ENCODE measurements around the gene PRKACB.
"Not testable (repeated sequence)": the region's sequence is repeated elsewhere in the genome, so short reads cannot be mapped to it uniquely, and the experiment has no call there.

The PRKACB gene

DNA sequence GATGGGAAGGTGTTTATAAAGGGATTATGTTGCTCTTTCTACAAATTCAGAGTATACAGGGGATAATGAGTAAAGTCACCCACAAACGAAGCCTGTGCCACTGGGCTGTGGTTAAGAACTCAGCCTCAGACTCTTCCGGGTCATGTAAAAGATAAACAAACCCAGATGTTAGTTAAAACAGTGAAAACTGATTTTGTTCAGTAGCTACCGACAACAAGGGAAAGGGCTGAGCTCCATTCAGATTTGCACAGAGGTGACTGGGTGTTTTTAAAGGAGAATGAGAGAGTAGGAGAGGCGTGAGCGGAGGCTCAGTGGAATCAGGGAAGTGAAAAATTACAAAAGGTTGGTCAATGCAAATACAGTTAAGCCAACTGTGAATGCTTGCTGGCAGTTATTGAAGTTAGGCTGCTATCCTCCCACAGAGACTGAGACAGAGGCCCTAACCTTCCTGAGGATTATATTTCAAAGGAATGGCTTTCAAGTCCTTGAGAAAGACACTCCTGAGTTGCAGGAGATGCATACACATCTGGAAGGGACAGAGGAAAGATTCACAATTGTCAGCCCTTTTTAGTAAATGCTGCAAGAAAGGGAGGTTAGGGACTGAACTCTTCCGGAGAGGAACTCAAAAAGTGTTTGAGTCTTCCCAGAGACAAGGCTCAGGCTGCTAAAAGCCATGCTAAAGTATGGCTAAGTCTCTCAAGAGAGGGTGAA is 127.5 kb downstream of the PRKACB start:
- peak in 1 of 5 experiments; percentile 58 for DNase-seq

- no peak for DNase-seq
These were observed 128.3 kb downstream of the PRKACB start for GRCh38 chr1:84272401-84272800.

DNA sequence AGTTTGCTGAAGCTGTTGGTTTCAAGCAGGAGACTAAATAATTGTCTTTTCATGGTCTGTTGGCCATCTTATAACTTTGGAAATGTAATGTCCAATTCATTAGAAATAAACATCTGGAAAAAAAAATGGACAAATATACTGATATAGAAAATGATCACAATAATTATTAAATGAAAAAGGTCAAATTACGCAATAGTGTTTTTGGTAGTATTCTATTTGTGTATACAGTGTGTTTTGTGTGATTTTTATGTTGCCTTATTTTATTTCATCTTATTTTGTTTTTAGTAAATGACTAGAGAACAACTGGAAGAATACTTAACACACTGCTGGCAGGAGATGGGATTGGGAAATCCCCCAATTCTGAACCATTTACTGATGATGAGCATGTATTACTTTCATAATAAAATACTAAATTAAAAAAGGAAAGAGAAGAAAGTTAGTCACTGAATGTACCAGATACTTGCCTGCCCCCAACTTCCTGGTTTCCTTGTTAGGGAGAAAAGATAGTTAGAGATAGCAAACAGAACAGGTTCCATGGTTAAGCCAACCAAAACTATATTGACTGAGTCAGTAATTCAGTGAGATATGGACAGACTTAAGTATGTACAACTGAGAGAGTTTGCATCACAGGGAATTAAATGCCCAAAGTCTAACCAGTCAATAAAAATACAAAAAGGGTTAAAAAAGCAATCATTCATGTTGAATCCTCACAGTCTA is 133.4 kb downstream of the PRKACB start:
- DNase-seq: no peak

- DNase-seq: no peak
These were observed 134.8 kb downstream of the PRKACB start for GRCh38 chr1:84278905-84279304.

- no peak for DNase-seq
These were observed 136.8 kb downstream of the PRKACB start for GRCh38 chr1:84280912-84281311.

GRCh38 chr1:84282780-84283333 is 138.8 kb downstream of the PRKACB start:
- no peak for DNase-seq

DNA sequence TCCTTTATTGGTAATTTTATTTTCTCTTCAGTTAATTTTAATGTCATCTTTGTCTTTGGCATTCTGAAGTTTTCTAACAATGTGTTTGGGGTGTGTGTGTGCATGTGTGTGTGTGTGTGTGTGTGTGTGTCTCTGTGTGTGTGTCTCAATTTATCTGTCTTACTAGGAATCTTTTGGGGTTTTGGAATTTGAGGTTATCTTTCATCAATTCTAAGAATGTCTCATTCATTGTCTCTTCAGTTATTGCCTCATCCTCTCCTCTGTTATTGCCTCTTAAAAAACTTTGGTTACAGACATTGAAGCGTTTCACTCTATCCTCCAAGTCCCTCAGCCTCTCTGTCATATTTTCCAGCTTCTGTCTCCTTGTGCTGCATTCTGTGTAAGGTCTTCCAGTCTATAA is 139.3 kb downstream of the PRKACB start:
- DNase-seq: no peak

- no peak for DNase-seq
These were observed 142.0 kb downstream of the PRKACB start for GRCh38 chr1:84286071-84286470.

- not testable (repeated sequence) for DNase-seq
These were observed 143.3 kb downstream of the PRKACB start for GRCh38 chr1:84287389-84287788.
